Activated T-cell treated with anti-CD3 and anti-CD28 coated beads, Interleukin-2, amount 50 U/mL, for 4 hours (primary cell): ENCODE measurements around the gene ZNF385D. TPM values are rescaled to one million over a fixed set of nuclear protein-coding genes. Genes with fewer than 3 reads are reported as not detected.

Source experiments
- ATAC-seq, 2 donors: fragments of 200-7000 bp; cut with Tn5 transposase; one replicate each; pipeline ENCODE4 v1.10.0; 2021
- DNase-seq: peaks from one replicate; pipeline ENCODE4 v3.0.0-alpha.2; 2020
- H3K27me3 Mint-ChIP-seq: one replicate; pipeline ENCODE4 v1.8.0; 2021; ENCODE audit warnings: low read depth, mixed read lengths
- H3K36me3 Mint-ChIP-seq: one replicate; pipeline ENCODE4 v1.8.0; 2022; ENCODE audit warnings: mixed read lengths; ENCODE audit not compliant: insufficient read depth
- H3K4me1 Mint-ChIP-seq: one replicate; pipeline ENCODE4 v1.8.0; 2021; ENCODE audit warnings: low read depth, mixed read lengths
- H3K4me3 Mint-ChIP-seq: one replicate; pipeline ENCODE4 v1.8.0; 2021; ENCODE audit warnings: mild to moderate bottlenecking, moderate library complexity, mixed read lengths
- H3K9me3 Mint-ChIP-seq: one replicate; pipeline ENCODE4 v1.8.0; 2021; ENCODE audit warnings: mixed read lengths
- total RNA-seq, 3 donors: library from RNA; stranded (reverse); gene quantifications; one replicate each; pipeline ENCODE4 v1.2.1, GENCODE V29; 2021

ZNF385D gene
- total RNA-seq, 3 donors from 2014 or later = not detected

- Mint-ChIP-seq H3K27me3 (no peaks in the 10 kb centered on the region), H3K4me3 (no peak overlapping the region), H3K4me1 (no peaks in the 10 kb centered on the region), H3K9me3 (peaks cover 21% of the 10 kb centered on the region), H3K36me3 (no peaks in the 10 kb centered on the region)
- no peak for ATAC-seq
- DNase-seq = no peak
These were observed 21.0 kb downstream of the ZNF385D start for GRCh38 chr3:21729888-21730459.

- Mint-ChIP-seq H3K4me3 (no peak overlapping the region), H3K9me3 (peaks cover 25% of the 10 kb centered on the region)
These were observed 21.7 kb downstream of the ZNF385D start for GRCh38 chr3:21729331-21729730.

DNA sequence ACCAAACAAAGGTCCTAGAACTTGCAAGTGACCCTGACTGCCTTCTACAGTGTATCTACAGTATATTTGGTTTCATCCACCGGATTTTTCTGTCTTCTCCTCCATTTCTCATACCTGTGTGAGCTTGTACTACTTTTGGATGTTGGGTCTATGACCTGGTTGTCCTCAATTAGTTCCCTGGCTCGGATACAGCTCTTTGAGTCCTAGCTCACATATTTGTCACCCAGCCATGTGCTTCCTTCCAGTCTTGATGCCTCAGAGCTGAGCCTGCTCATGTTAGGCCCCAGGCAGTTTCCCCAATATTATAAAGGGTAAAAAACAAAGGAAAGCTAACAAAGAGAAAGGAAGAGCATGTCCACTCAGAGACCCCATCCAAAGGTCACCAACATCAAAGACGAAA is 28.2 kb downstream of the ZNF385D start:
- no peak for ATAC-seq
- H3K27me3 Mint-ChIP-seq = no peaks in the 10 kb centered on the region
- DNase-seq = no peak
- no peak overlapping the region for H3K4me3 Mint-ChIP-seq
- no peaks in the 10 kb centered on the region for H3K4me1 Mint-ChIP-seq
- peaks cover 24% of the 10 kb centered on the region for H3K9me3 Mint-ChIP-seq
- H3K36me3 Mint-ChIP-seq = no peaks in the 10 kb centered on the region

More at GRCh38 chr3:21729331-21729730, 21.7 kb downstream of the ZNF385D start:
- Mint-ChIP-seq H3K27me3 (no peaks in the 10 kb centered on the region), H3K4me1 (no peaks in the 10 kb centered on the region), H3K36me3 (no peaks in the 10 kb centered on the region)
- DNase-seq = no peak
- no peak for ATAC-seq

DNA sequence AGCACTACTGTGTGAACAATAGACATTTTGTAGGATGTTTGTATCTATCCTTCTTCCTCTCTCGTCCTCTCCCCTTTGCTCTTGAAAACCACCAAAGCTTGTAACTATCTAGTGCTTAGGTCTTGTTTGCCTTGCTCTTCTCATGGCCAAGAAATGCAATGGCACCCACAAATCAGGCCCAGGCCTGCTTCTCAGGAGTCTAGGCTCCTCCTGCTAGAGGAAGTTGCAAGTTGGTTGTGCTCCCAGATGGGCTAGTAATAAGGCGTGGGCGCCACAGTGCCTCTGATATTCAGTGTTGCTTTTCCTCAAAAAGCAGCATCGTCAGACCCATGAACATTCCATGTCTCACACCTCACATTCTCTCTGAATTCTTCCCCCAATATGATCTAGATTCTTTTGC is 28.7 kb downstream of the ZNF385D start:
- H3K4me1 Mint-ChIP-seq = no peaks in the 10 kb centered on the region
- DNase-seq = no peak
- no peaks in the 10 kb centered on the region for H3K27me3 Mint-ChIP-seq
- no peaks in the 10 kb centered on the region for H3K36me3 Mint-ChIP-seq
- H3K9me3 Mint-ChIP-seq = peaks cover 24% of the 10 kb centered on the region
- H3K4me3 Mint-ChIP-seq = no peak overlapping the region
- no peak for ATAC-seq

- Mint-ChIP-seq H3K27me3 (no peaks in the 10 kb centered on the region), H3K36me3 (no peaks in the 10 kb centered on the region), H3K9me3 (peaks cover 25% of the 10 kb centered on the region), H3K4me3 (no peak overlapping the region), H3K4me1 (no peaks in the 10 kb centered on the region)
- ATAC-seq = no peak
- DNase-seq = no peak
These were observed 31.9 kb downstream of the ZNF385D start for GRCh38 chr3:21718943-21719591.

DNA sequence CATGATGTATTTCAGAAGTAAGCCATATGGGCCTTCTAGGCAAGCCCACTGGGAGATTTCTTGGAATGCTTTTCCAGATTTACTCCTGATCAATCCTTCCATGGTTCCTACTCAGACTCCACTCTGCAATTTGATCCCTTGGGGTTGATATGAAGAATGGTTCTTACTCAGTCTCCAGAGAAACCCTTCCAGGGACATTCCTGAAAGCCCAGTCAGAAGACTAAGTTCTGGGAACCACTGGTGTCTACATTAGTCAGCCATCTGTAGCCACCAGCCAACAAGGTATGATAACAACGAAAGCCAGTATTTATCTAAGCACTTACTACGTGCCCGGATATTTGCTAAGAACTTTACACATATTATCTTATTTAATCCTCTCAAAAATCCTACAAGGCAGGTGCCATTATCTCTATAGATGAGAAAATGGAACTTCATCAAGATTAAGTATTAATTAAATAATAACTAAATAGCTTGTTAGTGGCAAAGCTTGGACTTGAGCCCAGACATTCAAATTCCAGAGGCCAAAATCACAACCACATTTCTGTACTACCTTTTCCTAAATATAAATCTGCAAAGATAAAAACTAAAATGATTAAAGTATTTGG is 32.7 kb downstream of the ZNF385D start:
- Mint-ChIP-seq H3K36me3 (no peaks in the 10 kb centered on the region), H3K9me3 (peaks cover 20% of the 10 kb centered on the region), H3K4me3 (no peak overlapping the region), H3K27me3 (no peaks in the 10 kb centered on the region), H3K4me1 (no peaks in the 10 kb centered on the region)
- no peak for ATAC-seq
- DNase-seq = no peak

- Mint-ChIP-seq H3K27me3 (no peaks in the 10 kb centered on the region), H3K4me1 (no peaks in the 10 kb centered on the region), H3K9me3 (peaks cover 15% of the 10 kb centered on the region), H3K4me3 (no peak overlapping the region), H3K36me3 (no peaks in the 10 kb centered on the region)
- DNase-seq = no peak
- no peak for ATAC-seq
These were observed 35.3 kb downstream of the ZNF385D start for GRCh38 chr3:21715662-21716061.

DNA sequence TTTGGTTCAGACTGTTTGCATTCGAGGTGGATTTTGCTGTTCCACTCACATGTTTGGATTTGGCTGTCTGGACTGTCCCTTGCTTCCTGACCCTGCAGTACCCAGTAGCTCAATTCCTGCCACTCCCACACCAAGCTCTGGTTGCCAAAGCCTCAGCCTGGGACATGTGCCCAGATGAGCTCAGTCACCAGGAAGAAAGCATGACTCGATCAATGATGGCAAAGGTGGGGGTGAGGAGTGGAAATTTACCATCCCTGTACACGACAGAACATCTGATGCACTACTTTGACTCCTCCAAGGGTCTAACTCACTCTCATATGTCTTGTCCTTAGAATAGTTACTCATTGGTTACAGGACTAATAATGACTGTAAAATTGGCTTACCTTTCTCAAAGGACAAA is 45.2 kb downstream of the ZNF385D start:
- ATAC-seq = no peak
- Mint-ChIP-seq H3K9me3 (peaks cover 13% of the 10 kb centered on the region), H3K4me3 (no peak overlapping the region)

DNA sequence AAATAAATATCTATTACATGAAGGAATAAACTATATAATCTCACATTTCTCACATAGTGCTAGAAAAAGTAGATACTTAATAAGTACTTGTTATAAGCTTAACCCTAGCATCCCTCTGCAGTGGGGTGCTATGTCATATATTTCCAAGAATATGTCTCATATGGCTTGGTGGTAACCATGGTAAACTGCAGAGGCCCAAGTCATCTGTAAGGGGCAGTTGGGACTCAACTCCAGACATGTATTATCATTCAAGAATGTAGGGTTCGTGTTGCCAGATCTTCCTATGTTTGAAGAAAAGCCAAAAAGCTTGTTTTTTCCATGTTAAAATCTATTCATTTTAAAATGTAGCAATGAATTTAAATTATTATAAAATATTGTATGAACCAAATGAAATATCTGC is 46.2 kb downstream of the ZNF385D start:
- Mint-ChIP-seq H3K4me3 (no peak overlapping the region), H3K36me3 (no peaks in the 10 kb centered on the region), H3K9me3 (peaks cover 11% of the 10 kb centered on the region), H3K27me3 (no peaks in the 10 kb centered on the region), H3K4me1 (no peaks in the 10 kb centered on the region)
- ATAC-seq = no peak
- DNase-seq = no peak

More for the DNA sequence above, 45.2 kb downstream of the ZNF385D start:
- Mint-ChIP-seq H3K4me1 (no peaks in the 10 kb centered on the region), H3K27me3 (no peaks in the 10 kb centered on the region), H3K36me3 (no peaks in the 10 kb centered on the region)
- DNase-seq = no peak

GRCh38 chr3:21703291-21703690 is 47.7 kb downstream of the ZNF385D start:
- Mint-ChIP-seq H3K36me3 (no peaks in the 10 kb centered on the region), H3K27me3 (no peaks in the 10 kb centered on the region), H3K4me1 (no peaks in the 10 kb centered on the region), H3K9me3 (peaks cover 10% of the 10 kb centered on the region), H3K4me3 (no peak overlapping the region)
- ATAC-seq (no peak), DNase-seq (no peak)

DNA sequence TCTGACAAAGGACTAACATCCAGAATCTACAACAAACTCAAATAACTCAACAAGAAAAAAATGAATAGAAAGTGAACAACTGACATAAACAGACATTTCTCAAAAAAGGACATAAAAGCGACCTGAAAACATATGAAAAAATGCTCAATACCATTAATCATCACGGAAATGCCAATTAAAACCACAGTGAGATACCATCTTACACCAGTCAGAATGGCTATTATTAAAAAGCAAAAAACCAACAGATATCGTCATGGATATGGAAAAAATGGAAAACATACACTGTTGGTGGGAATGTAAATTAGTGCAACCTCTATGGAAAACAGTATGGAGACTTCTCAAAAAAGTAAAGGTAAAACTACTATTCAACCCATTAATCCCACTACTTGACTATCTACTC is 53.3 kb downstream of the ZNF385D start:
- ATAC-seq (no peak), DNase-seq (no peak)
- no peaks in the 10 kb centered on the region for H3K4me1 Mint-ChIP-seq
- no peaks in the 10 kb centered on the region for H3K36me3 Mint-ChIP-seq
- H3K27me3 Mint-ChIP-seq = no peaks in the 10 kb centered on the region
- H3K4me3 Mint-ChIP-seq = no peak overlapping the region
- peaks cover 4% of the 10 kb centered on the region for H3K9me3 Mint-ChIP-seq

GRCh38 chr3:21694506-21694905 is 56.5 kb downstream of the ZNF385D start:
- DNase-seq (no peak), ATAC-seq (no peak)
- Mint-ChIP-seq H3K4me1 (no peaks in the 10 kb centered on the region), H3K9me3 (peaks cover 11% of the 10 kb centered on the region), H3K4me3 (no peak overlapping the region), H3K27me3 (no peaks in the 10 kb centered on the region), H3K36me3 (no peaks in the 10 kb centered on the region)

- DNase-seq = no peak
- H3K9me3 Mint-ChIP-seq = peaks cover 11% of the 10 kb centered on the region
- H3K4me1 Mint-ChIP-seq = no peaks in the 10 kb centered on the region
- H3K27me3 Mint-ChIP-seq = no peaks in the 10 kb centered on the region
- no peak overlapping the region for H3K4me3 Mint-ChIP-seq
- ATAC-seq = no peak
- H3K36me3 Mint-ChIP-seq = no peaks in the 10 kb centered on the region
These were observed 60.0 kb downstream of the ZNF385D start for GRCh38 chr3:21691036-21691435.

DNA sequence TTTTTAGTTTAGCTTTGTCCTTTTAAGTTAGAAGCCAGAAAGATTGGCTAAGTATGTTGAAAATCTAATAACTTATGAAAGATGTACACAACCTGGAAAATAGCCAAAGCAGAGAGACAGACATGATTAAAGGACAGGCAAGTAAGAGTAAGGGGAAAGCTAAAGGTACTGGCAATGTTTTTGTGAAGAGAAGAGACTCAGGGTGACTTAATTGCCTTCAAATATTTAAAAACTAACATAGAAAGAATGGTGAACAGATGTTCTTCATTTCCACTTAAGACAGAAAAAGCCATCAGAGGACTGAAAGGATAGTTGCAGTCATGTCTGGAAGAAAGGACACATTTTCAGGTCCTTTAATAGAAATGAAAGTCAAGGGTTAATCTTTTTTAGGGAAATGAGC is 68.8 kb downstream of the ZNF385D start:
- no peaks in the 10 kb centered on the region for H3K36me3 Mint-ChIP-seq
- no peak overlapping the region for H3K4me3 Mint-ChIP-seq
- peaks cover 4% of the 10 kb centered on the region for H3K9me3 Mint-ChIP-seq
- no peaks in the 10 kb centered on the region for H3K27me3 Mint-ChIP-seq
- DNase-seq (no peak), ATAC-seq (no peak)
- no peaks in the 10 kb centered on the region for H3K4me1 Mint-ChIP-seq

GRCh38 chr3:21673393-21673792 is 77.6 kb downstream of the ZNF385D start:
- Mint-ChIP-seq H3K36me3 (no peaks in the 10 kb centered on the region), H3K4me3 (no peak overlapping the region), H3K4me1 (no peaks in the 10 kb centered on the region), H3K27me3 (no peaks in the 10 kb centered on the region), H3K9me3 (no peaks in the 10 kb centered on the region)
- ATAC-seq = no peak
- no peak for DNase-seq
